K562 (cell line): ENCODE results near the gene ZC3H18. TPM values are rescaled to one million over a fixed set of nuclear protein-coding genes. Genes with fewer than 3 reads are reported as not detected.

Experiments
- ARID2 ChIP-seq: fragments of 450-650 bp; IDR thresholded peaks from 2 replicates; pipeline ENCODE4 v1.6.1; 2017; ENCODE audit warnings: antibody characterized with exemption, mild to moderate bottlenecking
- CCAR2 ChIP-seq: fragments of 200-400 bp; formaldehyde crosslinking; IDR thresholded peaks from 2 replicates; pipeline ENCODE4 v1.6.1; 2017; ENCODE audit warnings: mild to moderate bottlenecking, low read depth, low read length
- FIP1L1 ChIP-seq: fragments of 200-400 bp; formaldehyde crosslinking; IDR thresholded peaks from 2 replicates; pipeline ENCODE4 v1.6.1; 2018; ENCODE audit warnings: mild to moderate bottlenecking, low read depth, low read length; ENCODE audit not compliant: poor library complexity, severe bottlenecking
- FOXJ3 ChIP-seq: sonication (generic); formaldehyde crosslinking; IDR thresholded peaks from 2 replicates; pipeline ENCODE4 v1.4.0; 2020; ENCODE audit warnings: mild to moderate bottlenecking, missing genetic modification reagents
- GTF2E2 ChIP-seq: fragments of 200-800 bp; sonication (Bioruptor generic); IDR thresholded peaks from 2 replicates; pipeline ENCODE4 v1.6.1; 2016; ENCODE audit warnings: missing genetic modification characterization, missing compliant biosample characterization
- HNRNPL ChIP-seq: fragments of 200-400 bp; formaldehyde crosslinking; IDR thresholded peaks from 2 replicates; pipeline ENCODE4 v1.6.1; 2017; ENCODE audit warnings: low read depth, mild to moderate bottlenecking, low read length
- ILF3 ChIP-seq: fragments of 450-650 bp; IDR thresholded peaks from 2 replicates; pipeline ENCODE4 v1.6.1; 2018; ENCODE audit warnings: antibody characterized with exemption, mild to moderate bottlenecking, moderate library complexity, borderline replicate concordance
- NELFE ChIP-seq: IDR thresholded peaks from 2 replicates; pipeline ENCODE4 v1.6.1; 2011; ENCODE audit warnings: mild to moderate bottlenecking; ENCODE audit not compliant: insufficient read depth, insufficient read length
- PHF20 ChIP-seq: fragments of 450-650 bp; IDR thresholded peaks from 2 replicates; pipeline ENCODE4 v1.6.1; 2018; ENCODE audit not compliant: partially characterized antibody
- RHOXF2B ChIP-seq: fragments of 250-450 bp; sonication (Bioruptor Pico); conservative IDR thresholded peaks from 2 replicates; pipeline ENCODE4 v1.5.1; 2021
- RUNX1 ChIP-seq: sonication (generic); IDR thresholded peaks from 2 replicates; pipeline ENCODE4 v1.6.1; 2016; ENCODE audit warnings: antibody characterized with exemption, low read depth
- SRSF9 ChIP-seq: fragments of 200-400 bp; formaldehyde crosslinking; IDR thresholded peaks from 2 replicates; pipeline ENCODE4 v1.6.1; 2017; ENCODE audit warnings: low read depth, low read length, borderline replicate concordance
- TAF15 ChIP-seq: fragments of 200-400 bp; formaldehyde crosslinking; IDR thresholded peaks from 2 replicates; pipeline ENCODE4 v1.6.1; 2017; ENCODE audit warnings: mild to moderate bottlenecking, low read depth, low read length, moderate library complexity
- TOE1 ChIP-seq, 2 experiments: fragments of 450-650 bp in 1 of 2; sonication (generic) in 1 of 2; formaldehyde crosslinking in 1 of 2; IDR thresholded peaks; 2 replicates each; pipeline versions ENCODE4 v1.7.1 to v1.8.0; 2016 to 2022; ENCODE audit warnings: borderline replicate concordance in 2 of 2, mild to moderate bottlenecking in 2 of 2, antibody characterized with exemption in 1 of 2, inconsistent platforms in 1 of 2, low read depth in 1 of 2, missing genetic modification reagents in 1 of 2, moderate library complexity in 1 of 2
- ZBTB1 ChIP-seq: sonication (generic); formaldehyde crosslinking; IDR thresholded peaks from 2 replicates; pipeline ENCODE4 v1.8.1; 2023; ENCODE audit warnings: missing genetic modification reagents, low read depth, mild to moderate bottlenecking, borderline replicate concordance
- ZNF12 ChIP-seq: sonication (generic); formaldehyde crosslinking; IDR thresholded peaks from 2 replicates; pipeline ENCODE4 v1.4.0; 2020; ENCODE audit warnings: mild to moderate bottlenecking, missing genetic modification reagents
- ZNF239 ChIP-seq: fragments of 250-450 bp; sonication (Bioruptor Pico); IDR thresholded peaks from 2 replicates; pipeline ENCODE4 v1.4.0; 2020; ENCODE audit warnings: mild to moderate bottlenecking
- ZNF24 ChIP-seq: fragments of 450-650 bp; IDR thresholded peaks from 2 replicates; pipeline ENCODE4 v1.6.1; 2016
- ZNF263 ChIP-seq: sonication (generic); formaldehyde crosslinking; IDR thresholded peaks from 2 replicates; pipeline ENCODE4 v1.8.0; 2022; ENCODE audit warnings: mild to moderate bottlenecking, missing genetic modification reagents, borderline replicate concordance
- polyA plus RNA-seq, 8 experiments: library from polyadenylated mRNA; depleted of rRNA in 4 of 8; stranded (reverse) in 5 of 8; unstranded in 3 of 8; fragments of >200 nt; fragmentation: Nextera tagmentation in 2 of 8; fragmentation: Illumina TruSeq in 1 of 8; extraction: Ambion mirVana in 2 of 8; extraction: Trizol in 1 of 8; gene quantifications; 2 replicates each; pipeline versions ENCODE4 v1.2.1 to v1.2.3, GENCODE V29; 2011 to 2014; ENCODE audit warnings: inconsistent platforms in 1 of 8, missing spikeins in 1 of 8
- total RNA-seq, 7 experiments: library from RNA; depleted of rRNA in 6 of 7; stranded (reverse); fragments of >200 nt in 6 of 7; fragmentation: Illumina TruSeq in 2 of 7; extraction: Trizol in 2 of 7; gene quantifications; 2 replicates each; pipeline versions ENCODE4 v1.2.1 to v1.2.3, GENCODE V29; 2011 to 2021; ENCODE audit warnings: low replicate concordance in 1 of 7
- TF ChIP-seq, protein P1 (sequence below), 3 experiments: fragments of 200-800 bp in 1 of 3; fragments of 250-450 bp in 1 of 3; fragments of 450-650 bp in 1 of 3; sonication (Bioruptor Pico) in 1 of 3; sonication (Bioruptor generic) in 1 of 3; formaldehyde crosslinking in 1 of 3; IDR thresholded peaks; 2 replicates each; pipeline versions ENCODE4 v1.6.1 to v1.8.0; 2016 to 2022; ENCODE audit warnings: mild to moderate bottlenecking in 2 of 3, missing genetic modification characterization in 2 of 3, missing compliant biosample characterization in 1 of 3, moderate library complexity in 1 of 3
- TF ChIP-seq, protein P2 (sequence below): fragments of 450-650 bp; IDR thresholded peaks from 2 replicates; pipeline ENCODE4 v1.6.1; 2018; ENCODE audit warnings: mild to moderate bottlenecking, low read depth; ENCODE audit not compliant: partially characterized antibody
- TF ChIP-seq, protein P3 (sequence below): fragments of 250-450 bp; sonication (Bioruptor Pico); IDR thresholded peaks from 2 replicates; pipeline ENCODE4 v1.5.0; 2021

Gene ZC3H18
- total and polyA plus RNA-seq, 9 of the 15 experiments (the other 6 are each of a cell fraction or from before 2014, with no cell fraction given) = 1.7 to 88.7 (median 26.9) TPM

DNA sequence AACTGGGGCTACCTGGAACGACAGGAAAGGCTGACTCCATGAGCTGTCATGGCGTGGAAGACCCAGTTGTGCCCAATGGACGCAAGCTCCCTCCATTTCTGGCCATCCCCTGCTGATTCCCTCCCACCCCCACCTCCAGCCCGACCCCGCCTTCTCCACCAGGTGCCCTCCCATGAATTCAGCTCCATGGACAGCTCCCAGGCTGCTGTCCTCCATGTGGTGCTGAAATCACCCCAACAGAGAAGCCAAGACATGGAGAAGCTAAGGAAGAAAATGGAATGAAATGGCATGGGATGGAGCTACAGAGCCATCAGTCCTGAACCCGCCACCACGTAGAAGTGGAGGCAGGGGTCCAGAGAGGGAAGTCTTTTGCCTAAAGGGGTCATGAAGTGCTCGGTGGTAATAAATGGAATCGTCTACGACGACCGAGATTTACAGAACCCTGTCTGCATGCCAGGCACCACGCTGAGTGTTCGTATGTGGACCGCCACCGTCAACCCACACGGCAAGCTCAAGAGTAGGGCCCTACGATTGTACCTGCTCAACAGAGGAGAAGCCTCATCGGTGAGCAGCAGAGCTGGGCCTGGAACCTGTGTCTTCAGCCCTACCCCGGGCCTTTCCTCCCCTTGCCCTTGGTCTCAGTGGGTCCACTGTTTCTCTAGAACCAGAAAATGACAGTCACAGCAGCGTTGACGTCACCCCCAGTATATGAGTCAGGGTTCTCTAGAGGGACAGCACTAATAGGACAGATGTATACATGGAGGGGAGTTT is 9.3 kb upstream of the ZC3H18 start (continued):
- TF ChIP-seq TOE1 (IDR thresholded peaks at IDR 0.05; ENCODE audit: borderline replicate concordance) = no peak
- peak; percentile 99 for TF ChIP-seq TOE1 (CRISPR knock-in tag; IDR thresholded peaks at IDR 0.05; ENCODE audit: borderline replicate concordance, low read depth)
- no peak for TF ChIP-seq ARID2
- TF ChIP-seq ZNF239 = peak; percentile 24; the same call in 1 of the 2 replicates
- TF ChIP-seq ILF3 = no peak
- peak; percentile 32; the same call in 1 of the 2 replicates for TF ChIP-seq ZNF24
- peak; percentile 94 for TF ChIP-seq ZBTB1 (CRISPR knock-in tag)
- TF ChIP-seq CCAR2 = no peak
- TF ChIP-seq, protein P1, sequence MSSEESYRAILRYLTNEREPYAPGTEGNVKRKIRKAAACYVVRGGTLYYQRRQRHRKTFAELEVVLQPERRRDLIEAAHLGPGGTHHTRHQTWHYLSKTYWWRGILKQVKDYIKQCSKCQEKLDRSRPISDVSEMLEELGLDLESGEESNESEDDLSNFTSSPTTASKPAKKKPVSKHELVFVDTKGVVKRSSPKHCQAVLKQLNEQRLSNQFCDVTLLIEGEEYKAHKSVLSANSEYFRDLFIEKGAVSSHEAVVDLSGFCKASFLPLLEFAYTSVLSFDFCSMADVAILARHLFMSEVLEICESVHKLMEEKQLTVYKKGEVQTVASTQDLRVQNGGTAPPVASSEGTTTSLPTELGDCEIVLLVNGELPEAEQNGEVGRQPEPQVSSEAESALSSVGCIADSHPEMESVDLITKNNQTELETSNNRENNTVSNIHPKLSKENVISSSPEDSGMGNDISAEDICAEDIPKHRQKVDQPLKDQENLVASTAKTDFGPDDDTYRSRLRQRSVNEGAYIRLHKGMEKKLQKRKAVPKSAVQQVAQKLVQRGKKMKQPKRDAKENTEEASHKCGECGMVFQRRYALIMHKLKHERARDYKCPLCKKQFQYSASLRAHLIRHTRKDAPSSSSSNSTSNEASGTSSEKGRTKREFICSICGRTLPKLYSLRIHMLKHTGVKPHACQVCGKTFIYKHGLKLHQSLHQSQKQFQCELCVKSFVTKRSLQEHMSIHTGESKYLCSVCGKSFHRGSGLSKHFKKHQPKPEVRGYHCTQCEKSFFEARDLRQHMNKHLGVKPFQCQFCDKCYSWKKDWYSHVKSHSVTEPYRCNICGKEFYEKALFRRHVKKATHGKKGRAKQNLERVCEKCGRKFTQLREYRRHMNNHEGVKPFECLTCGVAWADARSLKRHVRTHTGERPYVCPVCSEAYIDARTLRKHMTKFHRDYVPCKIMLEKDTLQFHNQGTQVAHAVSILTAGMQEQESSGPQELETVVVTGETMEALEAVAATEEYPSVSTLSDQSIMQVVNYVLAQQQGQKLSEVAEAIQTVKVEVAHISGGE (CRISPR knock-in tag; IDR thresholded peaks at IDR 0.05) = peak in 1 of 3 experiments; percentile 84; a peak in 2 of 6 replicates
- TF ChIP-seq, protein P2, sequence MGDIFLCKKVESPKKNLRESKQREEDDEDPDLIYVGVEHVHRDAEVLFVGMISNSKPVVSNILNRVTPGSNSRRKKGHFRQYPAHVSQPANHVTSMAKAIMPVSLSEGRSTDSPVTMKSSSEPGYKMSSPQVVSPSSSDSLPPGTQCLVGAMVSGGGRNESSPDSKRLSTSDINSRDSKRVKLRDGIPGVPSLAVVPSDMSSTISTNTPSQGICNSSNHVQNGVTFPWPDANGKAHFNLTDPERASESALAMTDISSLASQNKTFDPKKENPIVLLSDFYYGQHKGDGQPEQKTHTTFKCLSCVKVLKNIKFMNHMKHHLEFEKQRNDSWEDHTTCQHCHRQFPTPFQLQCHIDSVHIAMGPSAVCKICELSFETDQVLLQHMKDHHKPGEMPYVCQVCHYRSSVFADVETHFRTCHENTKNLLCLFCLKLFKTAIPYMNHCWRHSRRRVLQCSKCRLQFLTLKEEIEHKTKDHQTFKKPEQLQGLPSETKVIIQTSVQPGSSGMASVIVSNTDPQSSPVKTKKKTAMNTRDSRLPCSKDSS = no peak
- TF ChIP-seq GTF2E2 = no peak
- TF ChIP-seq SRSF9 = no peak
- TF ChIP-seq FOXJ3 (CRISPR knock-in tag) = peak; percentile 97
- TF ChIP-seq PHF20 = no peak
- peak; percentile 91 for TF ChIP-seq ZNF263 (CRISPR knock-in tag)
- no peak for TF ChIP-seq FIP1L1
- TF ChIP-seq RHOXF2B (CRISPR knock-in tag) = no peak
- TF ChIP-seq RUNX1 = no peak
- peak; percentile 86; the same call in 1 of the 2 replicates for TF ChIP-seq ZNF12
- no peak for TF ChIP-seq HNRNPL
- TF ChIP-seq TAF15 = no peak
- TF ChIP-seq NELFE = no peak
- TF ChIP-seq, protein P3, sequence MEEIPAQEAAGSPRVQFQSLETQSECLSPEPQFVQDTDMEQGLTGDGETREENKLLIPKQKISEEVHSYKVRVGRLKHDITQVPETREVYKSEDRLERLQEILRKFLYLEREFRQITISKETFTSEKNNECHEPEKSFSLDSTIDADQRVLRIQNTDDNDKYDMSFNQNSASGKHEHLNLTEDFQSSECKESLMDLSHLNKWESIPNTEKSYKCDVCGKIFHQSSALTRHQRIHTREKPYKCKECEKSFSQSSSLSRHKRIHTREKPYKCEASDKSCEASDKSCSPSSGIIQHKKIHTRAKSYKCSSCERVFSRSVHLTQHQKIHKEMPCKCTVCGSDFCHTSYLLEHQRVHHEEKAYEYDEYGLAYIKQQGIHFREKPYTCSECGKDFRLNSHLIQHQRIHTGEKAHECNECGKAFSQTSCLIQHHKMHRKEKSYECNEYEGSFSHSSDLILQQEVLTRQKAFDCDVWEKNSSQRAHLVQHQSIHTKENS = no peak
